ENCODE measurements around the gene RAD51B.

Gene RAD51B

DNA sequence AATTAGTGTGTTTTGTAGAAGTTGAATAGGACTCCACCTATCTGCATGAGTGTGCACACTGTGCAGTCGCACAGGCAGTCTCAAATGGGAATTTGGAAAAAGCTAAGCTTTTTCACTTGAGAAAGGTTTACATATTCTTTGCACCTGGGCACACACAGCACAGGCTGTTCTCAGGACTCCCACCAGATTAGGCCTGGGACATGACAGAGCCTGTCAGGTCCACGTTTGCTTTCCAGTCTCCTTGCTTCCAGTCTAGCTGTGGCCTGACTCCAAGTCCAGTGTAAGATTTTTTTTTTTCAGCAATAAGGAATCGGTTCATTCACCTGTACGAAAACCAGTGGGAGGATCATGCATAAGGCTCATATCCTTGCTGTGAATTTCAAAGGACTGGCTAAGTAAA is 792.0 kb downstream of the RAD51B start:
- DNase-seq: no peak

DNA sequence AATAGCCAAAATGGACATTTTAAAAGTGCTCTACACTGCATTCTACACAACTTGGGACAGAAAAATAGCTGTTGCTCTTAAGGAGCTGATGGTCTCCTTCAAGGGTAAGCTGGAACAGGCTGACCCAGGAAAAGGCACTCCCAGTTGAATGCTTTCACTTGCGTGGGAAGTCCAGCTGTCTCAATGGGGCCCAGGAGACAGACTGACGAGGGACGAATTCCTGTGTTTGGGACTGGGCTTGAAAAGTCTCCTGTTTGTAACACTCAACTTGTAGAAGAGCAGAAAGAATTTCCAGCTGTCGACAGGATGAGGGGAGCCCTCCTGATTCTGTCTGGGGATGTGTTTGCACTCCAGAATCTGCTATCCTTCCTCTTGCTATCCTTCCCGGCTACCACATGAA is 792.5 kb downstream of the RAD51B start:
- no peak for DNase-seq

DNA sequence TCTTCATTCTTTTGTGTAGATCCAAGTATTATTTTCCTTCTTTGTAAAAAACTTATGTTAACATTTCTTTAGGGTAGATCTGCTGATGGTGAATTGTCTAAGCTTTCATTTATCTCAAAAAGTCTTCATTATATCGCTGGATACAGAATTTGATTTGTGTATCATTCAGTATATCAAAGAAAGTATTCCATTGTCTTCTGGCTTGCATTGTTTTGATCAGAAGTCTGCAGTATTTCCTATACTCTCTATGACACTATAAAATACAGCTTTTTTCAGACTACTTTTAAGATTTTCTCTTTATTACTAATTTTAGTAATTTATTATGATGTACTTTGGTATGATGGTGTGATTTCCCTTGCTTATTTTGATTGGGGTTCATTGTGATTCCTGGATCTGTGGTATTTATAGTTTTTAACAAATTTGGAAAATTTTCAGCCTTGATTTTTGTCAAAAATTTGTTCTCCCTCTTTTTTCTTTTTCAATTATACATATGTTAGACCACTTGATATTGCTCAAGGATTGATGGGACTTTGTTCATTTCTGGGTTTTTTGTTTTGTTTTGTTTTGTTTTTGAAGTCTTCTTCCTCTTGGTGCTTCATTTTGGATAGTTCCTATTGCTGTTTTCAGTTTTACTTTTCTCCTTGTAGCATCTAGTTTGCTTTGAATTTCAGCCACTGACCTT is 796.8 kb downstream of the RAD51B start:
- DNase-seq: no peak

DNA sequence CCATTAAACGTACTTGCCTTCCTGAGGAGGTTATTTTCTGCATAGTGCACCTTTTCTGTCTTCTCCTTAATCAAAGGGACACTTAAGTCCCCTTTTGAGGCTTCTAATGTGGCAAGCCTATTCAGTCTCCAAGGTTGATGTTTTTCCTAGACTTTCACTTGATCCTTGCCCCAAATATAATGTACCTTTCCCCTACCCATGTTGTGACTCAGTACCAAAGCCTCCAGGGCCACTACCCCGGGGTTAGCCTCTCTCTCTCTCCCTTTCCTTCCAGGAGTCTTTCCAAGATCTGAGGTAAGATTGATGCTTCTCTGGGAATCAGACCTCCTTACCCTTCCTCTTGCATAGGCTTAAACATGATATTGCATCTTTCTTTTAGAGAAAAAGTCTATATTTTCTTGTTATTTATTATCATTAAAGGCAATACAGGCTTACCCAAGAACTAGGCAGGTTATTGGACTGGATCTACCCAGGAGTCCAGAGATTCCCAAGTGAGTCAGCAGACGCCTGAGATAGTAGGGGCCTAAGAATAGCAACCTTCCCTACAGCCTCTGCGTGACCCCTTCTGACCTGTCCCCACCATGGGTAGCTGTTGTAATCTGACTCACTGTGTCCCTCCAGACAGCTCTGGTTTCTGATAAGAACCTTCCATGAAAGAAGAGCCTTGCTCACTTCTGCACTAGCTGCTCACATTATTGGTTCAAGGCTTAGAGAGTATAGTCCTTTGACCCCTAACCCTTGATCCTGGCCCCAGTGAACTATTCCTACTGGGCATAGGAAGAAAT is 800.4 kb downstream of the RAD51B start:
- no peak for DNase-seq

DNA sequence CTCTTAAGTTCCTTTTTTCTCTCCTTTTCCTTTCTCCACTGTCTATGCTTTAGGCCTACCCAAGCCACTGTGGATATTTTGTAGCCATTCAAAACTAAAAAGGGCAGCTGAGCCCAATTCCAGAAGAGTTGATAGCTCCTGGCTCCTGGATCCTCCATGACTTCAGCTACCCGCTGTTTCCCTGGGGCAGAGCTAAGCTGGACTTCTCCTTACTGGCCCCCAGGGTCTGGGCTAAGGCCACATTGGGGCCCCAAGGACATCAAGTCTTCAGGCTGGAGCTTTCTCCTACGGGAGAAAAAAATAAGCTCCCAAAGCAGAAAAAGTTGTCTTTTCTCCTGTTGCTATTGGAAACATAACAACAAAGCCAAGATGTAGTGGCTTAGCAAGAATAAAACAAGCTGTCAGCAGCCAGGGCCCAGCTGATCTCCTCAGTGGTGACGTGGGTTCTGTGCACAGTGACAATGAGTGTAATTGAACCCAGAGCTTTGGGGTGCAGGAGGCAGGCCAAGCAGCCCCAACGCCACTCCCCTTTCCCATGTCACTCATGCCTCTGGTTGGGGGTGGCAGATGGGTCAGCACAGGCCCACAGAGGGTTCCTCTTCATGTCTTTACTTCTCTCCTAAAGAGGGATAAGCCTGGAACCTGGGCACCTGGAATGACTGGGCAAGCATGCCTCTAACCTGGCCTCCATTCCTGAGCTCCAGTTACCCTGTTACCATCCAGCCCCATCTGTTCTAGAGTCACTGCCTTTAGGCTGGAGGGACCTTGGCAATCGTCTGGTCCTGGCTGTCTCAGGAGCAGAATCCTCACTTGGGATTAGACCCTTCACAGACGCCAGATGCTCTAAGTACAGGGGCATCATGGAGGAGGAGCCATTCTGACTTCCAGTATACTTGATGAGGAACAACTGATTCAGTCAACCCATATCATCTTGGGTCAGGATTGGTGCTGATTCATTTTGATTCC is 802.1 kb downstream of the RAD51B start:
- peak; percentile 8 for DNase-seq

DNA sequence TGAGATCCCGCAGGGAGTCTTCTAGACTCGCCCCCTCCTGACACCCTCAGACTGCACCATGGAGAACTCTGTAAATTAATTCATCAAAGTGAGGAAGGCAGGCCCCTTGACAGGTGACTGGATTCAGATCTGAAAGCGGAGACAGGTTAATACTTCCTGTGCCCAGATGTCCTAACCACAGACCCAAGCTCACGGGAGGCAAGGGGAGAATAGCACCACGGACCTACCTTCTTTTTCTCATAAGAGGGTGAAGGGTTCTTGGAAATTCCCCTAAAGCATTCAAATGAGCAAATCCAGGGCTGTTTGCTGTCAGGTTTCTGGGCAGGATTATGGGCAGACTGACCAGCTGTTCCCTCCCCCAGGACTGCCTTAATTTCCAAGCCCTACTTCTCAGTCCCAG is 803.3 kb downstream of the RAD51B start:
- DNase-seq: no peak

DNA sequence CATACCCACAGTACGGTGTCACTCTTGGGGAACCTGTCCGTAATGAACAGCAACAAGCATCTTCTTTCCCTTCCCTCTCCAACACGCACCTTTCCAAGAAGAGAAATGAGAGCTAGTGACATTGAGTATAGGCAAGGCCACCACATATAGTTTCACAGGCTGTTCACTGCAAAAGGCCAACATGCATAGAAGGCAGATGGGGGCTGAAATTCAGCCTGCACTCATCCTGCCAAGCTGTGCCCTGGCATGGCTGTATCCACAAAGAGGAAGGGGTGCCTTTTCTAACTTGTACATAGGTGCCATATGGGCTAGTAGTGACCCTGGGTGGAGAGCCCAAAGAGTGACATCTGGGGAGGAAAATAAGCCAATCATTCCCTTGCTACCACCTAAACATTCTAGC is 803.7 kb downstream of the RAD51B start:
- DNase-seq: no peak

DNA sequence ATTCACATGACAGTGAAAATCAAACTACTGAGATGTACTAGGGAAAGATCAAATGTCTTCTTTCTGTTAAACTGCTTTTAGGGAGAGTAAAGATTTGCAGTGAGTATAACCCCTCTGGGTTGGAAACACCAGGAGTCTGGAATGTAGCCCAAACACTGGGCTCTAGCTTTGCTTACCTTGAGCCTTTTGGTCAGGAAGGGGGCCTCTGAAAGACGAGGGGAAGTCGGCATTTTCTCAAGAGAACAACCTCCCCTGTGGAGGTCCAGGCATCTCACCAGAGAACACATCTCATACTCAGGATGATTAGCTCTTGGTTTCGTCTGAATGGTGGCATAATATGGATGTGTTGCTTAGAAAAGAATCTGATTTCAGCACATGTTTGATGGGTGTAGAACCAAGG is 804.2 kb downstream of the RAD51B start:
- DNase-seq: no peak

DNA sequence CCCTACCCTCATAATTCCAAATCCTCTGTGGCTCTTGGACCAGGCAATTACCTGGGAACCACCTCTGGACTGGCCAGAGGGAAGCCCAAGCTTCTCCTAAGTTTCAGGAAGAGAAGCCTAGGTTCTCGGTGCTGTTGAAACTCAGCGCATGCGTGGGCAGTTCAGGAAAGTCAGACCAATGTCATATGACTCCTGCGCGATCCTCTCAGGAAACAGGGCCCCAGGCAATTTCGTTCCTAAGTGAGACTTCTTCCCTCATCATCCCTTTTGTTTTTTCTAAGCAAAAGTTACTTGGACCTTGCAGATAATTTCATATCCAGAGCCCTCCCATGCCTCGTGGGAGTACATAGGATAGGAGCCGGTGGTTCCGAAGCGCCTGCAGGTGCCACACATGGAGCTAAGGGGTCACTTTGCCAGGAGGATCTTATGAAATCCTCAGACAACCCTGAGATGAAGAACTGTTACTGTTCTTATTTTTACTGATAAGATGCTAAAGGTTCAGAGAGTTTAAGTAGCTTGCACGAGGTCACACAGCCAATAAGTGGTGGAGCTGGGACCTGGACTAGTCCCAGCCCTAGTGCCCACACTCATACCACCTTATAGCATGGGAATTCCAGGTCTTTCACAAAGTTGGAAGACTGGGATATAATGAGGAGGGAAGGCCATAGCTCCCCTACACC is 805.1 kb downstream of the RAD51B start:
- DNase-seq: no peak

DNA sequence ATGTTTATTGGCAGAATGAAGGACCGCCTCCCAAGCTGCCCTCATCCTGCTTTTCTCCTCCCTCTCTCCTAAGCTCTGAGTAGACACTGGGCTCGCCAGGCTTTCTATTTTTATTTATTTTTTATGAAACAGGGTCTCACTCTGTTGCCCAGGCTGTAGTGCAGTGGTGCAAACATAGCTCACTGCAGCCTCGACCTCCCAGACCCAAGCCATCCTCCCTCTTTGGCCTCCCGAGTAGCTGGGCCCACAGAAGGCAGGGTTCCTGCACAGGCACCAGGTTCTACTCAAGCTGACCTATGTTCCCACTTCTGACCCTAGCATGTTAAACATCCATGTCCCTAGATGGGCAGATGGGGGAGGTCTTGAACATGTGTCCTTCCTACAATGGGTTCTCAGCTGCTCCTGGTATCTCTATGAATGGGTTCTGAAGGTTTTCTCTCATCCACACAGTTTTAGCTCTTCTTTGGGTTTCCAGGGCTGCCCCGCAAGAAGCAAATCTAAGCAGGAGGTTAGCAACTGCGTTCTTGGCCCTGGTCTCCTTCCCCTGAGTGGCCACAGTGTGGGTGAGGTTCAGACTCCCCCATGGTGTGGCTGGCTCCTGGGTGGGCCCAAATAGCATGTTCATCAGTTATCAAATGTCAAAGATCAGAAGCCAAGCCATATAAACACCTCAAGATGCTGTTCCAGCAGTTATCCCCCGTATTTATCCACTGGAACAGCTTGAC is 805.9 kb downstream of the RAD51B start:
- no peak for DNase-seq

DNA sequence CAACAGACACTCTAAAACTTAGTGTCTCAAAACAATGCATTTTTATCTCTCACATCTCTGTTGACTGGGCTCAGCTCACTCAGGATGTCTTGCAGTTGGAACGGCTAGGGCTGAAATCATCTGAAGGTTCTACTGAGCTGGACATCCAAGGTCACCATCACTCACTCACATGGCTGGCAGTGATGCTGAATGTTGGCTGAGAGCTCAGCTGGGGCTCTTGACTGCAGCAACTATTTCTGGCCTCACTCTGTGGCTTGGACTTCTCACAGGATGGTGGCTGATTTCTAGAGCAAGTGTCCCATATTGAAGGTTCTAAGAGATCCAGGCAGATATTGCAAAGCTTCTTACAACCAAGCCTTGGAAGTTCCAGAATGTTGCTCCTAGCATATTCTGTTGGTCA is 806.8 kb downstream of the RAD51B start:
- no peak for DNase-seq

DNA sequence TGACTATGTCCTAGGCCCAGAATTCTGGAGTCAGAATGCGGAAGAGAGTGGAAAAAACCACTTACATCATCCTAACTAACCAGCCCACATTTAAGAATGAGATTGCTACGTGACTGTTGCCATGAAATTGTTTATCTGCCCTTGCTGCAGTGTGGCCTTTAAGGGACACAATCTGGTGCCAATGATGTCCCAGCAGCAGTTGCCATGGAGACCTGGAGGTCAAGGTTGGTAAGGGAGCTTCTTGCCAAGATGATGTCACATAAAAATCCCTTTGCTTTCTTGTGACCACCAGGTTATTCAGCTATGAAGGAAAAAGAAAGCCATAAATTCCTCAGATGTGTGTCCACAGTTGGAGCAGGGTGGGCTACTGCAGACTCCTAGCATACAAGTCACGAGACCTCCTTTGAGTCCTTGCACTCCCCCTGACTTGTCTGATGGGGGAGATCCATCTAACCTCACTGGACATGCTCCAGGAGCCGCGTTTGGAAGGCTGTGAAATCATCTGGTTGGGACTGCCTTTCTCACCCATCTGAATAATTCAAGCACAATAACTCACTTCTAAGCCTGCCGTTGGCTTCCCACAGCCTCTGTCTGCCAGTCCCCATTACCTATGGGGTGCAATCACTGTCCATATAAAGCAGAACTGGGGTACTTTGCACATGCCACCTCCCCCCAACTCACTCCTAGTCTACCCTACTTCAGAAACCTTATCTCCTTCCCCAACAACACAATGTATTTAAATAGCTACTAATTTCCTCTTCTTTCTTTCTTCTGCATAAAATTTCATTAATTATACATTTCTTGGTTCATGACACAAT is 807.7 kb downstream of the RAD51B start:
- DNase-seq: peak; percentile 35

DNA sequence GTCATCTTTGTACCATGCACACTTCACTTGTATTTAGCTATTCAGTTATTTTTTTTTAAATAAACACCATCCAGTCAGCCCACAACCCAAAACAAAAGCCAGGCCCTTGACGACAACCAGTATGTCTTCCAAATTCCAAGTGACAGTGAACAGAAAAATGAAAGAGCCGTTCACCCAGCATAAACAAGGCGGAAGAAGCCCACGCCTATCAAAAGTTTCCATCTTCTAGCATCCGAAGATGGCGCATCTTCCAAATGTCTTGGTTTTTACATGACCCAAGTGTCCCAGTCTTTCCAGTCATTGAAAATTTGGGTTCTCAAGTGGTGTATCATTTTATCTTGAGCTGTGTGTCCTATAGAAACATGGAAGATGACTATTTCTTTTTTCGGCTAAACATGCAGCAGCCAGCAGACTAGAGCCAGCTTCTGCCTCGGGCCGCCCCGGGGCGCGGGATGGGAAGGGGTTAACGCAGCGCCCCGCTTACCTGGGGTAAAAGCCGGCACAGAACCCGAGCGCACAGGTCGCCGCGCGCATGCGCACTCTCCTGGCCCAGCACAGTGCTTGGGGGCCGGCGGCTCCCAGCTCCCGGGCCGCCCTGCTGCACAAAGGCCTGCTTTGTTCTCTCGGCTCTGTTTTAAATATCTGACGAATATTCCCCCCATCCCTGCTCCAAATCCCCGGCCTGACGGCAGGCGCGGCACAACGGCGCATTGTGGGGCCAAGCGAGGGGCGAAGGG is 808.5 kb downstream of the RAD51B start:
- peak; percentile 86 for DNase-seq

DNA sequence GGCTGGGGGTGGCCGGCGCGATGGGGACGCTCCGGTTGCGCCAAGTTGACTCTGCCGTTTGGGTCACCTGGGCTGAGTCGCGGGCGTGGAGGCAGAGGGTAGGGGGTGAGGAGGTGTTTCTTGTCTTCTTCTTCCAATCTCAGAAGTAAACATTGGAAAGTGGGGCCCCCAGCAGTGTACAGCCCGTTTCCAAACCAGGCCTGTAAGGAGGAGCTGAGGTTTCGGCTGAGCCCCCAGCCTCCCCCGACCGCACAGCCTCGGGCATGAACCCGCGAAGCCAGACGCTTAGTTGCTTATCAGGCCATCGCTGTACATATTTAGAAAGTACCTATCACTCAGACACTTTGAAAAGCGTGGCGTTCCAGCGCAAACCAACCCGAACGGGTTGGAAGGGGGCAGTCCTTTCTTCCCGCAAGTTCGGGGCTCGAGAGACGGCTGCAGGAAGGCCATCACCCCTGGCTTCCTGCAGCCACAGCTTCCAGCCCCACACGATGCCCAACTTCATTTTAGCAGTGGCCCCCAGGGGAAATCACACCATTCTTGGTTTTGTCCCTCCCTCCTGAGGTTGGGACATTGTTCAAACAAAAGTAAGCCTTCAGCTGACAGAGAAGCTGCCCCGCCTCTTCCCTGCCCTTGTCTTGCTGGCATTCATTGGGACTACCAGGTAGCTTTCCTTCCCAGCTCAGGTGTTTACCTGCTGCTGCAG is 809.2 kb downstream of the RAD51B start:
- peak; percentile 63 for DNase-seq

DNA sequence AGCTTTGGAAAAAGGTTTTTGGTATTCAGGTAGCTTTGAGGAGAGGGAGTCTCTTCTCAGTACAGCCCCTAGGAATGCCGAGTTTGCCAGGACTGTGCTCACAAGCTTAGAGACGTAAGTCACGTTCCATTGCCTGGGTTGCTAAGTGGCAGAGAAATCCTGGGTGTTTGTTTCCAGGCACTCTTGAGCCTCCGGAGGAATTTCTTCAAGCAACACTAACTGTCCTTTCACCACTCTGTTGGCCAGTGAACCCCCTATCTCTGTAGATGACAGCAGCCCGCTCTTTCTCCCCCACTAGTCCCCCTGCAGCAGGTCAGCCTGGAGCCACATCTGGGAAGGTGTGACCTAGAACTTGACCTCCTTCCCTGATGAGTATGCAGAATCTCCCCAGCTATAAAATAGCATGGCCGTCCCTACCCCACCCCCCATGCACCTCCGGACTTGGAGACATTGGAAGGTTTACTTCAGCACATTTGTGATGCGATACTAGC is 810.5 kb downstream of the RAD51B start:
- no peak for DNase-seq

DNA sequence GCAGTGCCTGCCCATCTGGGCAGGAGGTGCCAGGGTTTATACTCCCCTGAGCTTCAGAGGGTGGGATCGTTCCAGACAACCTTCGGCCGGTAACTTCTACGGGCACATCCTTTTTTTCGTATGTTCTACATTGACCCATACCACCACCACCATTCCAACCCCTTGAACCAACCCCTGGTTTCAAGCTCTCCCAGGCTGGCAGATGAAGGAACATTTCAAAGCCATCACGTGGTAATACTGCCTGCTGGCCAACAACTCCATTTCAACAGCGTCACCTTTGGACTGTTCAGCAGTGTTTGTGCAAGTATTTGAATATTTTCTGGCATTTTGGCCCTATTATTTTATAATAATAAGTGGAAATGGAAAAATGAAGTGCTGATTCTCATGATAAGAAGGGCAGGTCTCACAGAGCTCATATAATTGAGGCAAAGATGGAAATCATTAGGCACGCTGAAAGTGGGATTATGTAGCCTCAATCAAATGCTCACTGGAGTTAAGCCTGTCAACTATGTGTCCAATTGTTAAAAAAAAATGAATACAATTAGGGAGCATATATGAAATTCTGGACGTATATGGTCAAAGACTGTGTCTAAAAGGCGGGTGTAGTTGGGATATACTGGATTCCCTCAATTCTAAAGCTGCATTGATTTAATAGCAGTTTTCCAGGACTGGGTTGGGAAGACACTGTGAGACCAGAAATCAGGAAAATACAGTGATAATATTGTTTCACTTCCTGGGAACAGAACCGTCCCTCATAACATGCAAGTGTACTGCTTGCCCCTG is 811.2 kb downstream of the RAD51B start:
- DNase-seq: peak; percentile 22

DNA sequence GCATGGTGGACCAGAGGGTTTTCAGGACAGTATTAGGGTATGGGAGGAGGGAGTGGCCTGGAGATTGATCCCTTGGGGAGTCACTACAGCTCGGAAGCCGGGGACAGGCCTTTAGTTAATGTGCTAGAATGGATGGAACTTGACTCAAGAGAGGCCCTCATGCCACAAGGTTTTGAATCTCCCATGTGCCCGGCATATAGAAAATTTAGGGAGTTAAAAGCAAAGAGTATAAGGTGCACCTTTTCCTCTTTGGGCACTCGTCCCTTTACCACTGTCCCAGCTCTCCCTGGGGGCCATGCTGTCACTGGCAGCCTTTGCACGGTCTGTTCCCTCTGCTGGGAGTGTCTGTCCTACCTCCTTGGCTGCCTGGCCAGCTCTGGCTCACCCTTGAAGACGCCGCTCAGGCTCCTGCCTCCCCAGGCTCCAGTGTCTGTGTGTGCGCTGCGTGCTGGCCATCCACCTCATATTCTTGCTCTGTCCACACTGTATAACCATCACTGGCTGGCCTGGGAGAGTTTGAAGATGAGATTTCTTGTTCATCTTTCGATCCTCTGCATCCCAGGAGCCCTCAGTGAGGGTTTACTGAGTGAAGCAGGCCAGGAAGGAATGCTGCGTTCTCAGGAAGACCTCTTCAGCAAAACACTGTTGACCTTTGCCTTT is 811.9 kb downstream of the RAD51B start:
- DNase-seq: no peak

All from midbrain (tissue), 1 donor.